HUES6 (cell line): ENCODE results near the gene SET.
"Not testable (repeated sequence)": the region's sequence is repeated elsewhere in the genome, so short reads cannot be mapped to it uniquely, and the experiment has no call there.

Source experiments
- H3K27ac ChIP-seq: 2 replicates; pipeline ENCODE4 v1.7.0; 2013; ENCODE audit warnings: low read depth, mild to moderate bottlenecking, low read length, inconsistent platforms
- H3K27me3 ChIP-seq: 2 replicates; pipeline ENCODE4 v1.6.1; 2013; ENCODE audit warnings: low read length; ENCODE audit not compliant: control insufficient read depth, insufficient read depth
- H3K36me3 ChIP-seq: 2 replicates; pipeline ENCODE4 v1.6.1; 2013; ENCODE audit warnings: low read length; ENCODE audit not compliant: control insufficient read depth, insufficient read depth
- H3K4me1 ChIP-seq: 2 replicates; pipeline ENCODE4 v1.6.1; 2013; ENCODE audit warnings: low read length; ENCODE audit not compliant: control insufficient read depth, insufficient read depth
- H3K4me3 ChIP-seq: 2 replicates; pipeline ENCODE4 v1.5.1; 2013; ENCODE audit warnings: low read depth, low read length
- H3K9ac ChIP-seq: one replicate; pipeline ENCODE4 v1.6.1; 2013; ENCODE audit warnings: mild to moderate bottlenecking, low read length
- H3K9me3 ChIP-seq: 2 replicates; pipeline ENCODE4 v1.6.1; 2013; ENCODE audit warnings: low read depth, low read length; ENCODE audit not compliant: control insufficient read depth, insufficient read depth

The SET gene

GRCh38 chr9:128689293-128689774 lies 312 bp downstream of the SET start:
- Histone ChIP-seq H3K9ac (peak overlapping the region; percentile 80), H3K36me3 (peaks cover 48% of the 10 kb centered on the region), H3K9me3 (no peaks in the 10 kb centered on the region), H3K4me1 (peaks cover 23% of the 10 kb centered on the region), H3K4me3 (peak overlapping the region; percentile 59), H3K27me3 (no peaks in the 10 kb centered on the region), H3K27ac (peak overlapping the region; percentile 75; the same call in 1 of the 2 replicates)

GRCh38 chr9:128689820-128690683 lies 1.0 kb downstream of the SET start:
- peak overlapping the region; percentile 95 for H3K9ac ChIP-seq

GRCh38 chr9:128690684-128691034 lies 1.6 kb downstream of the SET start:
- peak overlapping the region; percentile 94 for H3K27ac ChIP-seq
- H3K4me3 ChIP-seq, result peak overlapping the region; percentile 96
- H3K9me3 ChIP-seq, result no peaks in the 10 kb centered on the region
- H3K27me3 ChIP-seq, result no peaks in the 10 kb centered on the region
- H3K9ac ChIP-seq, result peak overlapping the region; percentile 95
- peaks cover 51% of the 10 kb centered on the region for H3K36me3 ChIP-seq
- H3K4me1 ChIP-seq, result peaks cover 17% of the 10 kb centered on the region

More at GRCh38 chr9:128689820-128690683, 1.0 kb downstream of the SET start:
- H3K36me3 ChIP-seq, result peaks cover 51% of the 10 kb centered on the region
- H3K4me3 ChIP-seq, result peak overlapping the region; percentile 96
- peaks cover 21% of the 10 kb centered on the region for H3K4me1 ChIP-seq
- H3K9me3 ChIP-seq, result no peaks in the 10 kb centered on the region
- no peaks in the 10 kb centered on the region for H3K27me3 ChIP-seq
- peak overlapping the region; percentile 94 for H3K27ac ChIP-seq

- not testable (repeated sequence) for H3K27me3 ChIP-seq, H3K4me1 ChIP-seq, H3K4me3 ChIP-seq, H3K9me3 ChIP-seq, H3K9ac ChIP-seq, H3K27ac ChIP-seq
- H3K36me3 ChIP-seq, result peaks cover 69% of the 10 kb centered on the region
These were observed 4.7 kb downstream of the SET start for GRCh38 chr9:128693738-128694137.

- H3K27me3 ChIP-seq, result no peaks in the 10 kb centered on the region
- no peak overlapping the region for H3K4me3 ChIP-seq
- H3K36me3 ChIP-seq, result peaks cover 69% of the 10 kb centered on the region
- no peaks in the 10 kb centered on the region for H3K4me1 ChIP-seq
- H3K9me3 ChIP-seq, result no peaks in the 10 kb centered on the region
- no peak overlapping the region for H3K9ac ChIP-seq
- no peak overlapping the region for H3K27ac ChIP-seq
These were observed 5.3 kb downstream of the SET start for GRCh38 chr9:128694344-128694743.

- Histone ChIP-seq H3K27ac (no peak overlapping the region), H3K9ac (no peak overlapping the region), H3K9me3 (no peaks in the 10 kb centered on the region), H3K4me3 (no peak overlapping the region), H3K36me3 (peaks cover 48% of the 10 kb centered on the region), H3K27me3 (no peaks in the 10 kb centered on the region), H3K4me1 (no peaks in the 10 kb centered on the region)
These were observed 8.1 kb downstream of the SET start for GRCh38 chr9:128696923-128697707.

GRCh38 chr9:128699096-128699795 lies 10.2 kb downstream of the SET start:
- not testable (repeated sequence) for H3K9me3 ChIP-seq, H3K27me3 ChIP-seq, H3K9ac ChIP-seq, H3K4me3 ChIP-seq, H3K27ac ChIP-seq, H3K4me1 ChIP-seq
- peaks cover 27% of the 10 kb centered on the region for H3K36me3 ChIP-seq

GRCh38 chr9:128701227-128701854 lies 12.3 kb downstream of the SET start:
- H3K9me3 ChIP-seq, result no peaks in the 10 kb centered on the region
- H3K4me1 ChIP-seq, result peaks cover 7% of the 10 kb centered on the region
- peaks cover 21% of the 10 kb centered on the region for H3K36me3 ChIP-seq
- H3K27ac ChIP-seq, result no peak overlapping the region
- no peak overlapping the region for H3K4me3 ChIP-seq
- no peaks in the 10 kb centered on the region for H3K27me3 ChIP-seq
- no peak overlapping the region for H3K9ac ChIP-seq

GRCh38 chr9:128702445-128702948 lies 13.5 kb downstream of the SET start, which contains the start of gene PKN3:
PKN3 (plus strand) TSS chr9:128702503; CDS start chr9:128702916, 413 bp downstream.
- H3K4me3 ChIP-seq, result peak within 1 kb of the TSS; percentile 96
- peak within 1 kb of the TSS; percentile 81 for H3K9ac ChIP-seq
- H3K27me3 ChIP-seq, result no peaks in the 10 kb centered on the region
- H3K9me3 ChIP-seq, result no peaks in the 10 kb centered on the region
- peaks cover 21% of the 10 kb centered on the region for H3K36me3 ChIP-seq
- H3K27ac ChIP-seq, result peak within 1 kb of the TSS; percentile 74; the same call in 1 of the 2 replicates
- peaks cover 7% of the 10 kb centered on the region for H3K4me1 ChIP-seq

- H3K27ac ChIP-seq, result peak overlapping the region; percentile 74; the same call in 1 of the 2 replicates
- peaks cover 21% of the 10 kb centered on the region for H3K36me3 ChIP-seq
- H3K4me1 ChIP-seq, result peaks cover 7% of the 10 kb centered on the region
- no peaks in the 10 kb centered on the region for H3K27me3 ChIP-seq
- peak overlapping the region; percentile 81 for H3K9ac ChIP-seq
- H3K9me3 ChIP-seq, result no peaks in the 10 kb centered on the region
- peak overlapping the region; percentile 96 for H3K4me3 ChIP-seq
These were observed 14.1 kb downstream of the SET start for GRCh38 chr9:128702949-128703615.
